Endothelial cell of umbilical vein (primary cell): ENCODE data around the gene KCNJ4. TPM values are rescaled to one million over a fixed set of nuclear protein-coding genes. Genes with fewer than 3 reads are reported as not detected.

Experiments
- BruUV-seq: library from RNA; stranded (reverse); fragments of 400-500 nt; replicated peaks from 2 replicates; lab custom pipeline; 2021; lab: Mats Ljungman, UMichigan
- CTCF ChIA-PET: fragments of 300-600, 350-600 bp; sonication (Branson Sonifier 250); formaldehyde crosslinking; loops from one replicate; lab custom pipeline; 2021; ENCODE audit warnings: antibody characterized with exemption, inconsistent platforms; lab: Charles Lee
- POLR2A ChIA-PET: fragments of 300-600, 350-600 bp; sonication (Branson Sonifier 250); formaldehyde crosslinking; loops from one replicate; lab custom pipeline; 2021; ENCODE audit warnings: antibody characterized with exemption, inconsistent platforms; lab: Charles Lee
- DNase-seq: peaks from one replicate; pipeline ENCODE4 v3.0.0-alpha.2; 2011; ENCODE audit warnings: low read depth, low spot score
- FAIRE-seq: peaks from 2 replicates; lab custom pipeline; 2011; peaks lifted over from hg19 to GRCh38; lab: Jason Lieb, UNC
- H2AFZ ChIP-seq: 2 replicates; pipeline ENCODE4 v1.6.0; 2012; ENCODE audit warnings: low read depth, low read length, control low read depth, inconsistent platforms
- H3K27ac ChIP-seq: 2 replicates; pipeline ENCODE4 v1.5.1; 2011; ENCODE audit warnings: low read depth, mild to moderate bottlenecking, control low read depth, low read length, moderate library complexity; ENCODE audit not compliant: insufficient read depth
- H3K27me3 ChIP-seq, 2 experiments: 2 replicates each; pipeline versions ENCODE4 v1.6.0 to v1.6.1; 2011; ENCODE audit warnings: low read length in 2 of 2, mixed read lengths in 1 of 2; ENCODE audit not compliant: control insufficient read depth in 2 of 2, insufficient read depth in 2 of 2
- H3K36me3 ChIP-seq, 2 experiments: 2 replicates in 1 of 2; 3 replicates in 1 of 2; pipeline ENCODE4 v1.5.1; 2011; ENCODE audit warnings: low read length in 2 of 2, mild to moderate bottlenecking in 1 of 2, moderate library complexity in 1 of 2; ENCODE audit not compliant: control insufficient read depth in 2 of 2, insufficient read depth in 2 of 2; ENCODE audit errors: extremely low read depth in 1 of 2
- H3K4me1 ChIP-seq: 3 replicates; pipeline ENCODE4 v1.5.1; 2011; ENCODE audit warnings: mild to moderate bottlenecking, low read length; ENCODE audit not compliant: control insufficient read depth, insufficient read depth; ENCODE audit errors: extremely low read depth
- H3K4me2 ChIP-seq: 2 replicates; pipeline ENCODE4 v1.6.1; 2011; ENCODE audit warnings: low read length, control low read depth, mixed read lengths; ENCODE audit not compliant: insufficient read depth
- H3K4me3 ChIP-seq, 3 experiments: fragments of 200-600 bp in 1 of 3; sonication (generic), shearing (Covaris generic) in 1 of 3; replicated peaks in 1 of 3; 2 replicates each; pipeline ENCODE4 v1.5.1; 2011 to 2016; ENCODE audit warnings: control low read depth in 3 of 3, low read length in 3 of 3, mild to moderate bottlenecking in 2 of 3, inconsistent platforms in 1 of 3, low read depth in 1 of 3, moderate library complexity in 1 of 3; ENCODE audit not compliant: insufficient read depth in 1 of 3
- H3K79me2 ChIP-seq: 2 replicates; pipeline ENCODE4 v1.6.0; 2012; ENCODE audit warnings: low read length, inconsistent platforms; ENCODE audit not compliant: control insufficient read depth, insufficient read depth
- H3K9ac ChIP-seq: replicated peaks from 2 replicates; pipeline ENCODE3; 2011; ENCODE audit warnings: low read length, control low read depth; ENCODE audit not compliant: insufficient read depth; ENCODE audit errors: extremely low read depth
- H3K9me1 ChIP-seq: replicated peaks from 3 replicates; pipeline ENCODE4 v1.6.0; 2011; ENCODE audit warnings: mild to moderate bottlenecking, low read length; ENCODE audit not compliant: control insufficient read depth, insufficient read depth; ENCODE audit errors: extremely low read depth
- H3K9me3 ChIP-seq: replicated peaks from 2 replicates; pipeline ENCODE4 v1.5.1; 2012; ENCODE audit warnings: low read length, inconsistent platforms; ENCODE audit not compliant: control insufficient read depth, insufficient read depth
- H4K20me1 ChIP-seq: replicated peaks from 2 replicates; pipeline ENCODE3; 2011; ENCODE audit warnings: mild to moderate bottlenecking, low read length; ENCODE audit not compliant: control insufficient read depth, insufficient read depth; ENCODE audit errors: extremely low read depth
- CTCF ChIP-seq, 2 donors: IDR thresholded peaks; 1 replicate in 1 of 2; 2 replicates in 1 of 2; pipeline ENCODE4 v1.5.1; 2011; ENCODE audit warnings: low read length in 2 of 2, mild to moderate bottlenecking in 2 of 2, moderate library complexity in 2 of 2, control low read depth in 1 of 2, inconsistent platforms in 1 of 2, low read depth in 1 of 2; ENCODE audit not compliant: insufficient read depth in 1 of 2; ENCODE audit errors: extremely low read depth in 1 of 2
- EZH2 ChIP-seq: IDR thresholded peaks from 2 replicates; pipeline ENCODE4 v1.6.1; 2012; ENCODE audit warnings: borderline replicate concordance, low read depth, mild to moderate bottlenecking, moderate library complexity, low read length, inconsistent platforms; ENCODE audit not compliant: severe bottlenecking
- FOS ChIP-seq: IDR thresholded peaks from 2 replicates; pipeline ENCODE4 v1.6.1; 2011; ENCODE audit warnings: mild to moderate bottlenecking, low read length, moderate library complexity, borderline replicate concordance; ENCODE audit not compliant: insufficient read depth
- GATA2 ChIP-seq: IDR thresholded peaks from 2 replicates; pipeline ENCODE4 v1.7.0; 2011; ENCODE audit warnings: low read depth, mild to moderate bottlenecking, moderate library complexity, mixed read lengths, low read length; ENCODE audit not compliant: insufficient read length, insufficient read depth
- JUN ChIP-seq: IDR thresholded peaks from 2 replicates; pipeline ENCODE4 v1.6.1; 2011; ENCODE audit warnings: borderline replicate concordance, low read depth; ENCODE audit not compliant: insufficient read length, insufficient read depth
- MAX ChIP-seq: IDR thresholded peaks from 2 replicates; pipeline ENCODE4 v1.6.1; 2011; ENCODE audit not compliant: insufficient read depth, insufficient read length
- MYC ChIP-seq: IDR thresholded peaks from one replicate; pipeline ENCODE4 v1.6.1; 2011; ENCODE audit warnings: mild to moderate bottlenecking, low read depth, low read length
- POLR2A ChIP-seq: IDR thresholded peaks from 2 replicates; pipeline ENCODE4 v1.6.1; 2012; ENCODE audit warnings: low read depth, mild to moderate bottlenecking, control low read depth, low read length
- POLR2AphosphoS5 ChIP-seq: IDR thresholded peaks from 2 replicates; pipeline ENCODE4 v1.6.1; 2012; ENCODE audit warnings: low read depth, mild to moderate bottlenecking, control low read depth, low read length, moderate library complexity; ENCODE audit not compliant: insufficient read depth
- dilution Hi-C: fragments of 300-500 bp; cut with MboI; formaldehyde crosslinking; loops from one replicate; pipeline ENCODE4 v1.15.0; 2019; ENCODE audit warnings: low sequenced_read_pairs; ENCODE audit not compliant: extremely low pct_ligation_motif_present
- intact Hi-C: fragments of 100-400 bp; cut with micrococcal nuclease; formaldehyde crosslinking; loops from one replicate; pipeline ENCODE4 v1.10.0; 2022
- polyA plus RNA-seq, 4 experiments: library from polyadenylated mRNA; depleted of rRNA in 3 of 4; stranded (reverse) in 3 of 4; unstranded in 1 of 4; fragments of >200 nt; gene quantifications; 2 replicates each; pipeline versions ENCODE4 v1.2.1 to v1.2.3, GENCODE V29; 2011 to 2012; ENCODE audit warnings: missing spikeins in 1 of 4
- total RNA-seq: library from RNA; stranded (reverse); gene quantifications from 2 replicates; pipeline ENCODE4 v1.2.3, GENCODE V29; 2021

The KCNJ4 gene
- total and polyA plus RNA-seq, 2 donors (not counting 3 experiments of a cell fraction or from before 2014, with no cell fraction given) = not detected

- Histone ChIP-seq H3K4me2 (no peak overlapping the region), H3K4me1 (no peaks in the 10 kb centered on the region), H3K9ac (no peak overlapping the region), H3K27ac (no peak overlapping the region), H3K9me1 (no peaks in the 10 kb centered on the region), H2AFZ (no peak overlapping the region), H3K36me3 (no peaks in the 10 kb centered on the region), H3K27me3 (no peaks in the 10 kb centered on the region), H4K20me1 (no peaks in the 10 kb centered on the region), H3K4me3 (no peak overlapping the region), H3K9me3 (no peaks in the 10 kb centered on the region), H3K79me2 (no peaks in the 10 kb centered on the region)
- no TSS peak for BruUV-seq
- dilution Hi-C loops (no loop called here), intact Hi-C loops (no loop called here)
- FAIRE-seq = no peak
- TF ChIP-seq MAX (no peak), GATA2 (no peak), CTCF (IDR thresholded peaks at IDR 0.05; ENCODE audit: extremely low read depth in 1 of 2, insufficient read depth in 1 of 2, low read depth in 1 of 2, low read length in 2 of 2) (no peak), JUN (no peak), MYC (no peak), POLR2AphosphoS5 (no peak), FOS (no peak), POLR2A (no peak), EZH2 (no peak)
- POLR2A ChIA-PET = no interaction called here
- CTCF ChIA-PET = interaction anchor here (1.0 to 2.1 kb wide), 3 partner anchors 19 to 293 kb away, joined by 3 to 8 read pairs (median 5); partner anchors contain the start of gene KDELR3
- no peak for DNase-seq
Observed at GRCh38 chr22:38415046-38415445, 40.0 kb downstream of the KCNJ4 start.
